K562 (cell line): ENCODE results near the gene MYL3. TPM values are rescaled to one million over a fixed set of nuclear protein-coding genes. Genes with fewer than 3 reads are reported as not detected.

Source experiments
- ATF4 ChIP-seq: fragments of 450-650 bp; formaldehyde crosslinking; IDR thresholded peaks from 2 replicates; pipeline ENCODE4 v1.4.0; 2022; ENCODE audit warnings: mild to moderate bottlenecking, moderate library complexity
- BCL6 ChIP-seq: fragments of 250-450 bp; sonication (Bioruptor Pico); IDR thresholded peaks from 2 replicates; pipeline ENCODE4 v1.4.0; 2020
- DACH1 ChIP-seq: fragments of 450-650 bp; IDR thresholded peaks from 2 replicates; pipeline ENCODE4 v1.6.1; 2018; ENCODE audit not compliant: partially characterized antibody
- GABPB1 ChIP-seq: sonication (generic); formaldehyde crosslinking; IDR thresholded peaks from 2 replicates; pipeline ENCODE4 v1.8.0; 2022; ENCODE audit warnings: mild to moderate bottlenecking, missing genetic modification reagents
- GATAD2A ChIP-seq: fragments of 450-650 bp; IDR thresholded peaks from 2 replicates; pipeline ENCODE4 v1.6.1; 2017
- HDGF ChIP-seq: fragments of 450-650 bp; IDR thresholded peaks from 2 replicates; pipeline ENCODE4 v1.6.1; 2016
- KDM1A ChIP-seq, 2 experiments: fragments of 450-650 bp; IDR thresholded peaks; 2 replicates each; pipeline ENCODE4 v1.6.1; 2016; ENCODE audit warnings: mild to moderate bottlenecking in 2 of 2
- KDM5B ChIP-seq: fragments of 200-600 bp; sonication (generic); IDR thresholded peaks from 2 replicates; pipeline ENCODE4 v1.6.1; 2012; ENCODE audit warnings: low read depth, mild to moderate bottlenecking, moderate library complexity, low read length, control low read depth, inconsistent platforms; ENCODE audit not compliant: insufficient replicate concordance
- MTA1 ChIP-seq: fragments of 450-650 bp; IDR thresholded peaks from 2 replicates; pipeline ENCODE4 v1.6.1; 2017; ENCODE audit warnings: borderline replicate concordance
- NFIX ChIP-seq: fragments of 250-450 bp; sonication (Bioruptor Pico); IDR thresholded peaks from 2 replicates; pipeline ENCODE4 v1.4.0; 2020; ENCODE audit warnings: low read depth, mild to moderate bottlenecking, moderate library complexity
- RAD21 ChIP-seq, 2 experiments: fragments of 250-450 bp in 1 of 2; fragments of 450-650 bp in 1 of 2; sonication (Bioruptor Pico) in 1 of 2; formaldehyde crosslinking in 1 of 2; IDR thresholded peaks in 1 of 2; conservative IDR thresholded peaks in 1 of 2; 2 replicates each; pipeline versions ENCODE4 v1.4.0 to v1.8.0; 2020 to 2022; ENCODE audit warnings: mild to moderate bottlenecking in 2 of 2, moderate library complexity in 1 of 2
- RCOR1 ChIP-seq, 2 experiments: IDR thresholded peaks; 2 replicates each; pipeline ENCODE4 v1.6.1; 2012; ENCODE audit warnings: low read depth in 2 of 2, low read length in 2 of 2, borderline replicate concordance in 1 of 2, improper control_type of control experiment in 1 of 2
- SAFB ChIP-seq: fragments of 200-400 bp; formaldehyde crosslinking; IDR thresholded peaks from 2 replicates; pipeline ENCODE4 v1.6.1; 2017; ENCODE audit warnings: low read depth, low read length, borderline replicate concordance
- SNAPC5 ChIP-seq: fragments of 250-450 bp; sonication (Bioruptor Pico); IDR thresholded peaks from 2 replicates; pipeline ENCODE4 v1.8.0; 2021; ENCODE audit warnings: moderate library complexity, mild to moderate bottlenecking, inconsistent platforms
- ZBTB7A ChIP-seq: IDR thresholded peaks from 2 replicates; pipeline ENCODE4 v1.6.1; 2011; ENCODE audit warnings: low read depth, mild to moderate bottlenecking, low read length, moderate library complexity, borderline replicate concordance; ENCODE audit not compliant: control insufficient read depth
- ZEB2 ChIP-seq: fragments of 450-650 bp; IDR thresholded peaks from 2 replicates; pipeline ENCODE4 v1.6.1; 2016
- ZNF174 ChIP-seq: fragments of 250-450 bp; sonication (Bioruptor Pico); IDR thresholded peaks from 2 replicates; pipeline ENCODE4 v1.4.0; 2020; ENCODE audit warnings: mild to moderate bottlenecking
- ZNF239 ChIP-seq: fragments of 250-450 bp; sonication (Bioruptor Pico); IDR thresholded peaks from 2 replicates; pipeline ENCODE4 v1.4.0; 2020; ENCODE audit warnings: mild to moderate bottlenecking
- ZNF24 ChIP-seq: fragments of 450-650 bp; IDR thresholded peaks from 2 replicates; pipeline ENCODE4 v1.6.1; 2016
- polyA plus RNA-seq, 8 experiments: library from polyadenylated mRNA; depleted of rRNA in 4 of 8; stranded (reverse) in 5 of 8; unstranded in 3 of 8; fragments of >200 nt; fragmentation: Nextera tagmentation in 2 of 8; fragmentation: Illumina TruSeq in 1 of 8; extraction: Ambion mirVana in 2 of 8; extraction: Trizol in 1 of 8; gene quantifications; 2 replicates each; pipeline versions ENCODE4 v1.2.1 to v1.2.3, GENCODE V29; 2011 to 2014; ENCODE audit warnings: inconsistent platforms in 1 of 8, missing spikeins in 1 of 8
- total RNA-seq, 7 experiments: library from RNA; depleted of rRNA in 6 of 7; stranded (reverse); fragments of >200 nt in 6 of 7; fragmentation: Illumina TruSeq in 2 of 7; extraction: Trizol in 2 of 7; gene quantifications; 2 replicates each; pipeline versions ENCODE4 v1.2.1 to v1.2.3, GENCODE V29; 2011 to 2021; ENCODE audit warnings: low replicate concordance in 1 of 7
- TF ChIP-seq, protein P1 (sequence below): fragments of 250-450 bp; sonication (Bioruptor Pico); IDR thresholded peaks from 2 replicates; pipeline ENCODE4 v1.8.0; 2021; ENCODE audit warnings: borderline replicate concordance, mild to moderate bottlenecking, moderate library complexity; ENCODE audit not compliant: poor library complexity, severe bottlenecking
- TF ChIP-seq, protein P2 (sequence below): sonication (generic); formaldehyde crosslinking; IDR thresholded peaks from 2 replicates; pipeline ENCODE4 v1.9.0; 2022; ENCODE audit warnings: mild to moderate bottlenecking, missing genetic modification reagents
- TF ChIP-seq, protein P3 (sequence below): fragments of 450-650 bp; formaldehyde crosslinking; IDR thresholded peaks from 2 replicates; pipeline ENCODE4 v1.4.0; 2020; ENCODE audit warnings: mild to moderate bottlenecking, moderate library complexity
- TF ChIP-seq, protein P4 (sequence below): fragments of 250-450 bp; sonication (Bioruptor Pico); IDR thresholded peaks from 2 replicates; pipeline ENCODE4 v1.5.0; 2021; ENCODE audit warnings: mild to moderate bottlenecking, moderate library complexity

The MYL3 gene
- total and polyA plus RNA-seq, 9 of the 15 experiments (the other 6 are each of a cell fraction or from before 2014, with no cell fraction given): 0.14 to 0.45 TPM; not detected in 7

GRCh38 chr3:46895204-46895660 is 32.0 kb upstream of the MYL3 start (continued):
- TF ChIP-seq, protein P1, sequence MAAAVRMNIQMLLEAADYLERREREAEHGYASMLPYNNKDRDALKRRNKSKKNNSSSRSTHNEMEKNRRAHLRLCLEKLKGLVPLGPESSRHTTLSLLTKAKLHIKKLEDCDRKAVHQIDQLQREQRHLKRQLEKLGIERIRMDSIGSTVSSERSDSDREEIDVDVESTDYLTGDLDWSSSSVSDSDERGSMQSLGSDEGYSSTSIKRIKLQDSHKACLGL (CRISPR knock-in tag): no peak
- TF ChIP-seq, protein P2, sequence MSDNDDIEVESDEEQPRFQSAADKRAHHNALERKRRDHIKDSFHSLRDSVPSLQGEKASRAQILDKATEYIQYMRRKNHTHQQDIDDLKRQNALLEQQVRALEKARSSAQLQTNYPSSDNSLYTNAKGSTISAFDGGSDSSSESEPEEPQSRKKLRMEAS (CRISPR knock-in tag): no peak; the same call in 1 of the 2 replicates
- TF ChIP-seq, protein P3, sequence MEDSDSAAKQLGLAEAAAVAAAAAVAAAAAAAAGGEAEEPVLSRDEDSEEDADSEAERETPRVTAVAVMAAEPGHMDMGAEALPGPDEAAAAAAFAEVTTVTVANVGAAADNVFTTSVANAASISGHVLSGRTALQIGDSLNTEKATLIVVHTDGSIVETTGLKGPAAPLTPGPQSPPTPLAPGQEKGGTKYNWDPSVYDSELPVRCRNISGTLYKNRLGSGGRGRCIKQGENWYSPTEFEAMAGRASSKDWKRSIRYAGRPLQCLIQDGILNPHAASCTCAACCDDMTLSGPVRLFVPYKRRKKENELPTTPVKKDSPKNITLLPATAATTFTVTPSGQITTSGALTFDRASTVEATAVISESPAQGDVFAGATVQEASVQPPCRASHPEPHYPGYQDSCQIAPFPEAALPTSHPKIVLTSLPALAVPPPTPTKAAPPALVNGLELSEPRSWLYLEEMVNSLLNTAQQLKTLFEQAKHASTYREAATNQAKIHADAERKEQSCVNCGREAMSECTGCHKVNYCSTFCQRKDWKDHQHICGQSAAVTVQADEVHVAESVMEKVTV (CRISPR knock-in tag): peak; percentile 59; the same call in 1 of the 2 replicates
- no peak for TF ChIP-seq ZNF239
- no peak for TF ChIP-seq GATAD2A
- no peak for TF ChIP-seq KDM5B
- TF ChIP-seq RCOR1 (IDR thresholded peaks at IDR 0.05; ENCODE audit: borderline replicate concordance in 1 of 2, low read depth in 2 of 2, low read length in 2 of 2): peak in 1 of 2 experiments; percentile 62; a peak in 2 of 4 replicates
- TF ChIP-seq BCL6 (CRISPR knock-in tag): no peak
- peak; percentile 85; the same call in 1 of the 2 replicates for TF ChIP-seq SAFB
- no peak for TF ChIP-seq SNAPC5 (CRISPR knock-in tag)
- peak; percentile 79 to 97 for TF ChIP-seq RAD21 (CRISPR knock-in tag; conservative IDR thresholded peaks at IDR 0.05 in 1 of 2, IDR thresholded peaks at IDR 0.05 in 1 of 2)
- TF ChIP-seq HDGF: no peak
- TF ChIP-seq GABPB1 (CRISPR knock-in tag): no peak
- TF ChIP-seq NFIX (CRISPR knock-in tag): no peak
- no peak for TF ChIP-seq ATF4 (CRISPR knock-in tag)
- 0 out of 2 replicates have a peak, but pooled peaks have one; percentile 40 for TF ChIP-seq MTA1
- TF ChIP-seq ZNF174: no peak
- TF ChIP-seq KDM1A (IDR thresholded peaks at IDR 0.05): 0 out of 4 replicates have a peak, but pooled peaks of 1 of the 2 experiments have one; percentile 9
- peak; percentile 19; the same call in 1 of the 2 replicates for TF ChIP-seq ZBTB7A
- TF ChIP-seq, protein P4, sequence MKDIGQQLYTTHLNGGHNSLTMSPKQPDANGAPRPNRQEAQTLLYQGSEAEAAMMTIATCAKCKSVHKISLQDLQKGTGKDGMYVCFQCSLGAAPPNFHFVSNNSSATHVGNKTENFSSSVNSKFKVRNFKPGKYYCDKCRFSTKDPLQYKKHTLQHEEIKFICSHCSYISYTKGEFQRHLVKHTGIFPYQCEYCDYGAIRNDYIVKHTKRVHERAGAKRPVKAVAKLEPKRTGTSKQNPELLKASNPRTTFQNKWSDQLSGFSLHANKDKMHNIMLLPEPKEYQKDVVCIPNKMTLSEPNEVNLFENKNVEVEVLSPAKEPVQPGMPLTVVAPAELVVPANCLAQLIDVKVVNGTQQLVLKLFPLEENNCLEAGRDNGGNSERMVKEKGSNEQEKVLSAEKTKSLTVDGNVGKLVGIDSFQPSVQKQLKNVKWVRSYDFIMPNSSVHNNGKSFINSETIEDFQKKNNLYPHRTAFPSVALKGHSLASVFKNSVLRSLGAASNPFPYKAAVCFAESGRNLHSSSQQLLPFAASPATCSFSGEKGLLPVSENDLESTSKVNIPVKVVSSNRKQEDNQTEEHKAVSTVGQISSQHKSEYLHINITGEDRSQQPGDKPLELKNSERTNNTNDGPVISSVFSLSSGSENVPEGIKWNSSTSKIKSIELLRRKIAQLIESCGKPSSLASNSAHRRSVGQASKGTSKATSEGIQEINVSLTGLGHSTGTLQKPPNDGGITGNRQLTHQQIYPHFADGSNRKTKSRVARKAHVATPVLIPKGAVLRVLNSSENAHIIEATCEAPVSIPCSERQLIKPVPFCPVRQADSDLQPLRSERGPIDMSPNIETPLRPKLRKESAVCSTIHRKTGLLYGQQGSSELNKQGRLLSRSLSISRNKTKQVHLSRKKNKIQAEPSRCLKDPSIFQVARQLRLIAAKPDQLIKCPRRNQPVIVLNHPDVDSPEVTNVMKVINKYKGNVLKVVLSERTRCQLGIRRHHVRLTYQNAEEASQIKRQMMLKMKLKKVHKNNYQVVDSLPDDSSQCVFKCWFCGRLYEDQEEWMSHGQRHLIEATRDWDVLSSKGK: no peak
- TF ChIP-seq ZNF24: 0 out of 2 replicates have a peak, but pooled peaks have one; percentile 58
- TF ChIP-seq ZEB2: peak; percentile 55
- no peak for TF ChIP-seq DACH1
